Muscle layer of duodenum (tissue), 2 donors: Measurements from ENCODE around the gene ADGRB2.

ENCODE experiments used
- H3K27ac ChIP-seq: one replicate; pipeline ENCODE4 v1.7.0; 2013; ENCODE audit warnings: mild to moderate bottlenecking, low read length
- H3K27me3 ChIP-seq: one replicate; pipeline ENCODE4 v1.7.0; 2013; ENCODE audit warnings: low read depth, mild to moderate bottlenecking, control low read depth, low read length
- H3K36me3 ChIP-seq, 2 donors: one replicate each; pipeline ENCODE4 v1.7.0; 2013; ENCODE audit warnings: low read length in 2 of 2, control low read depth in 1 of 2, mild to moderate bottlenecking in 1 of 2; ENCODE audit not compliant: insufficient read depth in 2 of 2, control insufficient read depth in 1 of 2
- H3K4me1 ChIP-seq, 2 donors: one replicate each; pipeline ENCODE4 v1.7.0; 2013; ENCODE audit warnings: low read length in 2 of 2, mild to moderate bottlenecking in 2 of 2, control low read depth in 1 of 2, moderate library complexity in 1 of 2; ENCODE audit not compliant: insufficient read depth in 2 of 2, control insufficient read depth in 1 of 2
- H3K4me3 ChIP-seq, 2 donors: one replicate each; pipeline ENCODE4 v1.7.0; 2013; ENCODE audit warnings: low read length in 2 of 2, low read depth in 1 of 2, mild to moderate bottlenecking in 1 of 2
- H3K9me3 ChIP-seq, 2 donors: one replicate each; pipeline ENCODE4 v1.7.0; 2013; ENCODE audit warnings: low read length in 2 of 2, control low read depth in 1 of 2, mild to moderate bottlenecking in 1 of 2; ENCODE audit not compliant: control insufficient read depth in 1 of 2
- donor health status: healthy.

ADGRB2 gene, protein sequence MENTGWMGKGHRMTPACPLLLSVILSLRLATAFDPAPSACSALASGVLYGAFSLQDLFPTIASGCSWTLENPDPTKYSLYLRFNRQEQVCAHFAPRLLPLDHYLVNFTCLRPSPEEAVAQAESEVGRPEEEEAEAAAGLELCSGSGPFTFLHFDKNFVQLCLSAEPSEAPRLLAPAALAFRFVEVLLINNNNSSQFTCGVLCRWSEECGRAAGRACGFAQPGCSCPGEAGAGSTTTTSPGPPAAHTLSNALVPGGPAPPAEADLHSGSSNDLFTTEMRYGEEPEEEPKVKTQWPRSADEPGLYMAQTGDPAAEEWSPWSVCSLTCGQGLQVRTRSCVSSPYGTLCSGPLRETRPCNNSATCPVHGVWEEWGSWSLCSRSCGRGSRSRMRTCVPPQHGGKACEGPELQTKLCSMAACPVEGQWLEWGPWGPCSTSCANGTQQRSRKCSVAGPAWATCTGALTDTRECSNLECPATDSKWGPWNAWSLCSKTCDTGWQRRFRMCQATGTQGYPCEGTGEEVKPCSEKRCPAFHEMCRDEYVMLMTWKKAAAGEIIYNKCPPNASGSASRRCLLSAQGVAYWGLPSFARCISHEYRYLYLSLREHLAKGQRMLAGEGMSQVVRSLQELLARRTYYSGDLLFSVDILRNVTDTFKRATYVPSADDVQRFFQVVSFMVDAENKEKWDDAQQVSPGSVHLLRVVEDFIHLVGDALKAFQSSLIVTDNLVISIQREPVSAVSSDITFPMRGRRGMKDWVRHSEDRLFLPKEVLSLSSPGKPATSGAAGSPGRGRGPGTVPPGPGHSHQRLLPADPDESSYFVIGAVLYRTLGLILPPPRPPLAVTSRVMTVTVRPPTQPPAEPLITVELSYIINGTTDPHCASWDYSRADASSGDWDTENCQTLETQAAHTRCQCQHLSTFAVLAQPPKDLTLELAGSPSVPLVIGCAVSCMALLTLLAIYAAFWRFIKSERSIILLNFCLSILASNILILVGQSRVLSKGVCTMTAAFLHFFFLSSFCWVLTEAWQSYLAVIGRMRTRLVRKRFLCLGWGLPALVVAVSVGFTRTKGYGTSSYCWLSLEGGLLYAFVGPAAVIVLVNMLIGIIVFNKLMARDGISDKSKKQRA (N-terminal part only)

DNA sequence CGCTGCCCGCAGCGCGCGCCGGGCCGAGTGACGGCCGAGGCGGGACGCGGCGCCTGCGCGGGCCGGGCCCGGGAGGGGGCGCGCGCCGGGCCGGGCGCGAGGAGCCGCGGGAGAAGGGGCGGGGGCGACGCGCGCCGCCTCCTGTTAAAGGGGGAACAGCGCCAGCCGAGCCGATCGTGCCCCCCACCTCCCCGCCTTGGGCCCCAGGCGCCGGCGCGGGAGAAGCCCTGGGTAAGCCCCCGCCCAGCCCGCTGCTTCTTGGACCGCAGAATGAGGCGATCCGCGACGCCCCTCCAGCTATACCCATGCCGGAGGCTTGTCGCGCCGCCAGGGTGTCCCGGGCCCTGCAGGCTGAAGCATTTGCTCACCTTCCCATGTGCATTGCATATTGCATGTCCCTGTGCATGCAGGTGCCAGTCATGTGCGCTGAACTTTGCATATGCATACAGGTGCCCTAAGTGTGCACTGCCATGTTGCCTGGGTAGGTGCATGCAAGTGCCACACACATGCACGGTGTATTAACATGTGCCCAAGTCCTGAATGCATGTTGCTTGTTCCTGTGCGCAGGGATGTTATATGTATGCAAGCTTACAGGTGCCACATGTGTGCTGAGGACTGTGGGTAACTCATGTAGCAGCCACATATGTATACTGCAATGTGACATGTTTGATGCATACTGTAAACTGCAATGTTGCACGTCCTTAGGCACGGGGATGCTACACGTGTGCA lies at the start of gene ADGRB2:
TSS of gene ADGRB2 (minus strand) at position 29 of the 729 bp plus-strand sequence. CDS start 7,119 bp downstream, outside the sequence.
- Histone ChIP-seq H3K27me3 (peaks cover 35% of the 10 kb centered on the region), H3K4me3 (peak within 1 kb of the TSS; percentile 44 to 70), H3K36me3 (no peaks in the 10 kb centered on the region), H3K27ac (no peak within 1 kb of the TSS), H3K9me3 (no peaks in the 10 kb centered on the region), H3K4me1 (peaks cover 8 to 44% of the 10 kb centered on the region in 2 donors)

DNA sequence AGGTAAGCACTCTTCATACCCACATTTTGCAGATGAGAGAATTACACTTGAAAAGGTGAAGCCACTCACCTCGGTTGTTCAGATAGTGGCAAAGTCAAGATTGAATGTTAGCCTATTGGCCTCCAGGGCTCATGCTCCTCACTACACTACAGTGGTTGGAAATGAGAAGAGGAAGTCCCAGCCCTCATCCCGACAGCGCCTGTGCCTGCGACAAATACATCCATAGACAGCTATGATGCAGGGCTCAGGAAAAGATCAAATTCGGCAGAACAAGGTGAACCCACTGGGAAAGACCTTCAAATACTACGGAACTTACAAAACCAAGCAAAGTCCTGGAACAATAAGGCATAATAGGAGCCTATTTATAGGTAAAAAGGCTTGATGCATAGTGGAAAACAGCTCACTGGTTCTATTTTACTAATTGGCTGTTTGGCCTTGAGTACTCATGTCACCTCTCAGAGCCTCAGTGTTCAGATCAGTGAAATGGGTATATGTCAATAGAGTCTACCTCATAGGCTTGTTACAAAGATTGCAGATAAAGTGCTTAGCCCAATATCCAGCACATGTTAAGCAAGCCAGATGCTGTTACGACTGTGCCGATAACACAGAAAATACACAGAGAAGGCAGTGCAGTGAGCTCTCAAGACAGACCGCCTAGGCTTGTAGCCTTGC lies 48.2 kb upstream of the ADGRB2 start:
- Histone ChIP-seq H3K4me3 (no peak overlapping the region), H3K4me1 (no peaks in the 10 kb centered on the region)

DNA sequence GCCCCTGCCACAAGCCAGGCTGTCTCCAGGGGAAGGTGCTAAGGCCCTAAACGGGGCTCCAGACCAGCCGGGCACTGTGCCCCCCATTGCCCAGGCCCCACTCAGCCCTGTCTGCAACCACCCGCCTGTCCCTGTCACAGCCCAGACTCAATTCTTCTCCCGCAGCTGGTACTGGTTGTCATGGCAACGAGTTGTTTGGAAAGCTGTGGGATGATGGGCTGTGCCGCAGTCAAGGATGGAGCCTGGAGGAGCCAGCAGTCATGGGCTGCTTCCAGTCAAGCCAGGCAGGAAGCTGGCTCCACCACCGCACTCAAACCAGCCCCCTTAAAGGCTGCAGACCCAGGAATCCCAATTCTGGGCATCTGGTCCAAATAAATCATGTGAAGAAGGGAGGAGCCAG lies 47.5 kb upstream of the ADGRB2 start:
- Histone ChIP-seq H3K4me3 (no peak overlapping the region), H3K9me3 (no peaks in the 10 kb centered on the region), H3K27me3 (no peaks in the 10 kb centered on the region), H3K27ac (no peak overlapping the region), H3K4me1 (no peaks in the 10 kb centered on the region), H3K36me3 (no peaks in the 10 kb centered on the region)

More for the DNA sequence above, 48.2 kb upstream of the ADGRB2 start:
- Histone ChIP-seq H3K27me3 (no peaks in the 10 kb centered on the region), H3K27ac (no peak overlapping the region), H3K9me3 (no peaks in the 10 kb centered on the region), H3K36me3 (no peaks in the 10 kb centered on the region)

DNA sequence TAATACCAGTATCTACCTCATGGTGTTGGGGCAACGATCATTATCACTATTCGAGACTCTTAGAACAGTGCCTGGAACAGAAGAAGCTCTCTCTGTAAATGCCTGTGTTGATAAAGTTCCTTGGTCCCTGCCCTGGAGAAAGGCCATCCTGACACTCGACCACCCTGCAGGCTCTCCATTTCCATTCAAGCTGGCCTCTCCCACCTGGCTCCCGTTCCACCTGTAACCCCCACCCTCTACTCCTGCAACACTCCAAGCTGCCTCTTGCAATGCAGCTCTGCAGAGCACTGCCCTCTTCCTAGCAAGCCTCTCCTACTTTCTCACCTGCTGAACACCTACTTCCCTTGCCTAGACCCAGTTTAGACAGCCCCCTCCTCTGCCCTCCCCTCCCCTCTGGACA lies 45.6 kb upstream of the ADGRB2 start:
- Histone ChIP-seq H3K4me1 (no peaks in the 10 kb centered on the region), H3K4me3 (no peak overlapping the region), H3K36me3 (no peaks in the 10 kb centered on the region), H3K27ac (no peak overlapping the region), H3K9me3 (no peaks in the 10 kb centered on the region), H3K27me3 (no peaks in the 10 kb centered on the region)

DNA sequence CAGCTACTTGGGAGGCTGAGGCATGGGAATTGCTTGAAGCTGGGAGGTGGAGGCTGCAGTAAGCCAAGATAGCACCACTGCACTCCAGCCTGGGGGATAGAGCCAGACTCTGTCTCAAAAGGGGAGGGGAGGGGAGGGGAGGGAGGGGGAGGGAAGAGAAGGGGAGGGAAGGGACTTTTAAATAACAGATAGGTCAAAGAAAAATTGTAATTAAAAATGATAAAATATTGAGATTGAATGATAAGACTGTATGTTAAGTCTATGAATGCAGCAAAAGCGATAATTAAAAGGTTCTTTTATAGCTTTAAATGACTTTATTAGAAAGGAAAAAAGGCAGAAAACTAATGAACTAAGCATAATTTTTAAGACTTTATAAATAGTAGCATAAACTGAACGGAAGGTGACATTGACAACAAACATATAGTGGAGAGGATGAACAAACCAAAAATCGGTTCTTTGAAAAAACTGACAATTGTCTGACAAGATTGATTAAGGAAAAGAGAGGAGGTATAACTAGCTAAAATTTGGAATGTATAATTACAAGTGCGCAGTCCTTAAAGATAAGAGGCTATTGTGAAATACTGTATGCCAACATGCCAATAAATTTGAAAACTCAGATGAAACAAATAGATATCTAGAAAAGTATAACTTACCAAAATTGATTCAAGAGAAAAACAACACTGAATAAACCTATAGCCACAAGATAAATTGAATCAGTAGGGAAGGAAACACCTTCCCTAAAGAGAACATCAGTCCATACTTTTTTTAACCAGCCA lies 43.3 kb upstream of the ADGRB2 start:
- Histone ChIP-seq H3K4me1 (no peaks in the 10 kb centered on the region), H3K36me3 (no peaks in the 10 kb centered on the region), H3K9me3 (no peaks in the 10 kb centered on the region), H3K27ac (no peak overlapping the region), H3K4me3 (no peak overlapping the region), H3K27me3 (no peaks in the 10 kb centered on the region)

GRCh38 chr1:31805318-31805717 lies 41.2 kb upstream of the ADGRB2 start:
- H3K27ac ChIP-seq = no peak overlapping the region
- H3K9me3 ChIP-seq = no peaks in the 10 kb centered on the region
- no peaks in the 10 kb centered on the region for H3K36me3 ChIP-seq
- no peaks in the 10 kb centered on the region for H3K27me3 ChIP-seq
- no peaks in the 10 kb centered on the region for H3K4me1 ChIP-seq
- no peak overlapping the region for H3K4me3 ChIP-seq

DNA sequence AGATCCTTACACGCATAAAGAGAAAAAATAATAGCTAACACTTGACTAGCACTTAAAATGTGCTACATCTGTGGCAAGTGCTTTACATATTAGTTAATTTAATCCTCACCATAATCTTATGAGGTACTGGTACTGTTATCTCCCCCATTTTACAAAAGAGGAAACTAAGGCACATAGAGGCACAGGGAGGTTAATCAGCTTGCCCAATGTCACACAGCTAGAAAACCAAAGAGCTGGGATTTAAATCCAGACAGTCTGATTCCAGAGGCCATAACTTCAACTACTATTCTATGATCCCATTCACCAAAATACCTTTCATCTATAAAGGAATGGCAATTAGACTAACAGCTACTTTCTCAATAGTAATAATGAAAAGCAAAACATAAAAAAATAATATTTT lies 40.0 kb upstream of the ADGRB2 start:
- no peaks in the 10 kb centered on the region for H3K4me1 ChIP-seq
- no peak overlapping the region for H3K4me3 ChIP-seq
- no peaks in the 10 kb centered on the region for H3K36me3 ChIP-seq
- no peaks in the 10 kb centered on the region for H3K27me3 ChIP-seq
- H3K9me3 ChIP-seq = no peaks in the 10 kb centered on the region
- no peak overlapping the region for H3K27ac ChIP-seq

DNA sequence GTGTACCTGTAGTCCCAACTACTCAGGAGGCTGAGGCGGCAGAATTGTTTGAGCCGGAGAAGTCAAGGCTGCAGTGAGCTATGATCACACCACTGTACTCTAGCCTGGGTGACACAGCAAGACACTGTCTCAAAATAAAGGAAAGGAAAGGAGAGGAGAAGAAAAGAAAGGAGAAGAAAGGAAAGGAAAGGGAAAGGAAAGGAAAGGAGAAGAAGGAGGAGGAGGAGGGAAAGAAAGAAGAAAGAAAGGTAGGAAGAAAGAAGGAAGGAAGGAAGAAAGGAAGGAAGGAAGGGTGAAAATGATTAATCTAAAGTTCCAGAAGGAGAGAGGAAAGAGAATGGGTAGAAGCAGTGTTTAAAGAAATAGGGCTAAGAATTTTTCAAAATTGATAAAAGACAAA lies 39.5 kb upstream of the ADGRB2 start:
- H3K27ac ChIP-seq = no peak overlapping the region
- H3K9me3 ChIP-seq = no peaks in the 10 kb centered on the region
- H3K36me3 ChIP-seq = no peaks in the 10 kb centered on the region
- H3K27me3 ChIP-seq = no peaks in the 10 kb centered on the region
- no peaks in the 10 kb centered on the region for H3K4me1 ChIP-seq
- H3K4me3 ChIP-seq = no peak overlapping the region

DNA sequence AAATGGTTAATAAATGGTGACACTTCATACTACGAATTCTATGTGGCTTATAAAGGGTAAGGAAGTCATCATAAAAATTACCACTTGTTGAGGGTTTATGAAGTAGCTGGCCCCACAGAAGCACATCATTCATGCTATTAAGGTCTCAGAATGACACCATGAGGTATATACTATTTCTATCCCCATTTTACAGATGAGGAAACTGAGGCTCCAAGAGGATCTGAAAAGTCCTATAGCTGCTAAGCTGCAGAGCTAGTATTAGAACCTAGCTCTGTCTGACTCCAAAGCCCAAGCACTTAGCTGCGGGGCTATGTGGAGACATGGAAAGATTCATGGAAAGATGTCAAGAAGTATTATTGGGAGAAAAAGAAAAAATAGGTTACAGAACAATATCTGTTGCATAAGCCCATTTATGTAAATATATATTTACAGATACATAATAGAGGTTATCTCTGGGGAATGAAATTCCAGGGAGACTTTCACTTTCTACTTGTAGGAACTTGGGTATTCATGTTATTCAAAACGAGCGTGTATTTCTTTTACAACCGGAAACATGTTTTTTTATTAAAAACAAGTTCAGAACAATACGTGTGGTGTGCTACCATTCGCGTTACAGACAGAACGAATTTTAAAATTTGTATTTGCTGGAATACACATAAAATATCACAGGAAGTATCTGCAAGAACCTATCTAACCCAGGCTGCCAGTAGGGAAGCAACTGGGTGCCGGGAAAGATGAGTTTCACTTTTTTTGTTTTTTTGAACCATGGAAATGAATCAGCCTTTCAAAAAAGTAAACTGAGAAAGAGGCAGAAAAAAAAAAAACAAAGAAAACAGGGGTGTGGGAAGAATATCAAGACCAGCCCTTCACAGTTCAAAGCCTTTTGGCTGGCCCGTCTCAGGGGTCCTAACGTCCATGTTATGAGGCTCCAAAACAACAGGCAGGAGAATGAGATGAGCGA lies 38.3 kb upstream of the ADGRB2 start:
- no peaks in the 10 kb centered on the region for H3K9me3 ChIP-seq
- H3K4me3 ChIP-seq = peak overlapping the region; percentile 8 to 54

More for the DNA sequence above, 38.3 kb upstream of the ADGRB2 start:
- Histone ChIP-seq H3K4me1 (no peaks in the 10 kb centered on the region), H3K27ac (no peak overlapping the region), H3K27me3 (no peaks in the 10 kb centered on the region), H3K36me3 (no peaks in the 10 kb centered on the region)
